Lung microvascular endothelial cell (primary cell): Measurements from ENCODE around the gene BMP8B. TPM values are rescaled to one million over a fixed set of nuclear protein-coding genes. Genes with fewer than 3 reads are reported as not detected.
"Not testable (repeated sequence)": the region's sequence is repeated elsewhere in the genome, so short reads cannot be mapped to it uniquely, and the experiment has no call there.

Experiments
- DNase-seq, 2 donors: peaks; one replicate each; pipeline versions ENCODE4 v3.0.0 to v3.0.0-alpha.2; 2010; ENCODE audit warnings: low read depth in 2 of 2
- total RNA-seq: library from RNA; depleted of rRNA; stranded (reverse); fragments of >200 nt; gene quantifications from 2 replicates; pipeline ENCODE4 v1.2.1, GENCODE V29; 2014

The BMP8B gene, protein sequence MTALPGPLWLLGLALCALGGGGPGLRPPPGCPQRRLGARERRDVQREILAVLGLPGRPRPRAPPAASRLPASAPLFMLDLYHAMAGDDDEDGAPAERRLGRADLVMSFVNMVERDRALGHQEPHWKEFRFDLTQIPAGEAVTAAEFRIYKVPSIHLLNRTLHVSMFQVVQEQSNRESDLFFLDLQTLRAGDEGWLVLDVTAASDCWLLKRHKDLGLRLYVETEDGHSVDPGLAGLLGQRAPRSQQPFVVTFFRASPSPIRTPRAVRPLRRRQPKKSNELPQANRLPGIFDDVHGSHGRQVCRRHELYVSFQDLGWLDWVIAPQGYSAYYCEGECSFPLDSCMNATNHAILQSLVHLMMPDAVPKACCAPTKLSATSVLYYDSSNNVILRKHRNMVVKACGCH
- total RNA-seq: under 0.01 and 0.20 TPM in 2 replicates

DNA sequence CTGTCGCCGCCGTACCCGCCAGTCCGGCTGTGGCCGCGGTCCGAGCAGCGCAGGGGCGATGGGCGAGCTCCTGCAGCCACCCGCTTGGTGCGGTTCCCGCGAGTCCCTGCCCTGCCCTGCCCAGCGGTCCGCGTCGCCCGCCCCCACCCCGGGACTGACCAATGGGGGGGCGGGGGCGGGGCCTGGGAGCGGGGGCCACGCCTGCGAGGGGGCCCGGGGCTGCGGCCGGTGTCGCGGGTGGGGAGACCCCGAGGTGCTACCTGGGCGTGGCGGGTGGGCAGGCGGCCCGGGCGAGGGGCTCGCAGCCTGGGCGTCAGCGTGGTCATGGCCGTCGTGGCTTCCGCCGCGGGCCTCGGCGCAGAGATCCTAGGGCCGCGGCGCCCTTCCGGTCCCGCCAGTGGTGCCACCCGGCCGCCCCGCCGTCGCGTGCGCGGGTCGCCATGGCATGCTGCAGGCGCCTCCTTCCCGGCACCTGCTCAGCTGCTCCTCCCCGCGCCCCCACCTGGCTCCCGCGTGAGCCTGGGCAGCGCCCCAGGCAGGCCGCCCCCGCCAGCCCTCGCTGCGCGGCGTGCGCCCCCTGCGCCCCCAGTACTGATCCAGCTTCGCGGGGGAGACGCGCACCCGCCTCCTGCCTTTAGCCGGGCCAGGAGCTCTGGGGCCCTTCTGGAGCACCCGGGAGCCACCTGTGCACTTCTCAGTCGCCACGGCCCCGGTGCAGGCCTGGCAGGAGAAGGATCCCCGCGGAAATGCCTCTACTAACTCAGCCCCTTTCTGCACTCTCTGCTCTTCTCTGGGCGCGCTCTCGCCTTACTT, at the start of gene BMP8B:
Gene BMP8B, minus strand, starts transcription at position 108 of the 813 bp plus-strand sequence. CDS start 380 bp downstream, outside the sequence.
- DNase-seq: peak; percentile 15 to 41

DNA sequence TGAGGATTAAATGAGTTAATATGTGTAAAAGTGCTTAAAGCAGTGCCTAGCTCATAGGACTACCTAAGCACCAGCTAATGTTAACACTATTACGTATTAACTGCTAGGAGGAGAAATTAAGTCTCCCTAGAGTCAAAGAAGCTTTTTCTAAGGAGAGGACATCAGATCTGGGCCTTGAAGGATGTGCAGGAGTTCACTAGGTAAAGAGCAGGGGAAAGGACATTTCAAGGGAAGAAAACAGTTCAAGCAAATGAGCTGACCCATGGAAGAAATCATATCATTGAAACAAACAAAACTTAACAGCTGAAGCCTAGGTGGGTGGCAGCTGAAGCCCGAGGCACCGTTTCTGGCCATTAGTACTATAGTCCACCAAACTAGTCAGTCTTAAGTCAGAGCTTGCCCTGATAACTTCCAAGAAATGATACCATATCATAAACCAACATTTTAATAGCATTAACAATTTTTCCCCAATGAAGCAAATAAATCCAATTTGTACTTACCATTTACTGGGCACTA, 48.0 kb upstream of the BMP8B start:
- no peak for DNase-seq

DNA sequence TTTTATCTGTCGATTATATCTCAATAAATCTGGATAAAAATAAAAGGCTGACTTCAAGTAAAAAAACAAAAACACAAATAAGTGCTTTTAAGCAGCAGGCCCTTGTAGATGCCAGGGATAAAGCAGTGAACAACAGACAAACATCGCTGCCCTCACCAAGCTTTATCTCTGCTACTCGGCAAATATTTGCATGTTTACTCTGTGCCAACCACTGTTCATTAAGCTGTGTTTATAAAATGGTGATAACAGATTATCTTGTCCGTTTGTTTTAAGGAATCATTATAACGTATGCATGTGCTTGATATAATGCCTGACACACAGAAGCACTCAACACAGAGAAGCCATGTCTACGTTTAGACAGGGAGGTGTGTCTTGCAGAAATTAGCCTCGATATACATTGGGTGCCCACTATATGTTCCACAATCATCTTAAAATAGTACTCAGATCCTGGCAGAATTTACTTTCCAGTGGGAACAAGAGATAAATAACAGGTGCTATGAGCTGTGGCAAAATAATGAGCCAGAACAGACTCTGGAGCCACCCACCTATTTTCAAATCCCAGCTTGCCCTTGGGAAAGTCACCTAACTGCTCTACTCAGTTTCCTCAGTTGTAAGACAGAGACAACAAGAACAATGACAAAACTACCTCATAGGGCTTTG, 47.4 kb upstream of the BMP8B start:
- no peak for DNase-seq

DNA sequence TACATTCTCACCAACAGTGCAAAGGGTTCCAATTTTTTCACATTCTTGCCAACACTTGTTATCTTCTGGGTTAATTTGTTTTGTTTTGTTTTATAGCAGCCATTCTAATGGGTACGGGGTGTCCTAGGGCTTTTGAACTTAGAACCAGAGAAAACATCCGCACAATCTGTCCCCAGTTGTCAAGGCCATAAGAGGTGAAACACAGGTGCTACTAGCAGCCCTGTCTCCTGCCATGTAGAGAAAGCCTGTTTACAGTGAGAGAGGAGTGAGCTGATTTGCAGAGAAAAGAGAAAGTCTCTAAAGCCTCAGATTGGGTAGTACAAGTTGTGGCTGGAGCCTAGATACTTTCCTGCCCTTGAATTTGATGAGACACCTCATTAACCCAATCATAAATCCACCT, 46.4 kb upstream of the BMP8B start:
- no peak for DNase-seq

DNA sequence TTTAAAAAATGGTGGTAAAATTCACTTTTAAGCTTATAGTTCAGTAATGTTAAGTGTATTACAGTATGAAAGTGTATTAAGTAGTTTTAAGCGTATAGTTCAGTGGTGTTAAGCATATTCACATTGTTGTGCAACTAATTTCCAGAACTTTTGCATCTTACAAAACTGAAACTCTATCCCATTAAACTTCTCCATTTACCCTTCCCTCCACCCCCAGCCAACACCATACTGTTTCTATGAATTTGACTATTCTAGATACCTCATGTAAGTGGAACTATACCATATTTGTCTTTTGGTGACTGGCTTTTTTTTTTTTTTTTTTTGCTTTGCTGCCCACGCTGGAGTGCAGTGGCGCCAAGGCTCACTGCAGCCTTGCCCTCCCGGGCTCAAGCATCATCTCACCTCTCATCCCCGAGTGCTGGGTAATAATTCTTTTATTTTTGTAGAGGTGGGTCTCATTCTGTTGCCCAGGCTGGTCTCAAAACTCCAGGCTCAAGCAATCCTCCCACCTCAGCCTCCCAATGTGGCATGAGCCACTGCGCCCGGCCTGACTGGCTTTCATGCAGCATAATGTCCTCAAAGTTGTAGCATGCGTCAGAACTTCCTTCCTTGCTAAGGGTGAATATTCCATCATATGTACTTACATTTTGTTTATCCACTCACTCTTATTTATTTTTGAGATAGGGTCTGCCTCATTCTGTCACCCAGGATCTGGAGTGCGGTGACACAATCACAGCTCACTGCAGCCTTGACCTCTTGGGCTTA, 45.1 kb upstream of the BMP8B start:
- DNase-seq: no peak

DNA sequence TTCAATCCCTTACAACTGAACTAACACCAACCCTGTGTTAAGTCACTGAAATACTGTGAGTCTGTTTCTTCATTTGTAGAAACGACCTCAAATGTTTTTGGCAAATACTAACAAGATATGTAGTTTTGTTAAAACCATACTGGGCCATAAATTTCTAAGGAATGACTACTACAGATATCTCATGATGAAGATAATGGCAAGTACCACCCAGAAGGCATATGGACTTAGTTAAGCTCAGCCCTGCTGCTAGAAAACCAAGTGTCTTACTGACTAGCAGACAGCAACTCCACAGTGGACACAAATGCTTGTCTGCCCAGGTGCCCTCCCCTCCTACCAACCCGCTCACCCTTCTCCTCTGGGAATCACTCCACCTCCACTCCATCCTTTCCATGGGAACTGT, 44.5 kb upstream of the BMP8B start:
- no peak for DNase-seq

DNA sequence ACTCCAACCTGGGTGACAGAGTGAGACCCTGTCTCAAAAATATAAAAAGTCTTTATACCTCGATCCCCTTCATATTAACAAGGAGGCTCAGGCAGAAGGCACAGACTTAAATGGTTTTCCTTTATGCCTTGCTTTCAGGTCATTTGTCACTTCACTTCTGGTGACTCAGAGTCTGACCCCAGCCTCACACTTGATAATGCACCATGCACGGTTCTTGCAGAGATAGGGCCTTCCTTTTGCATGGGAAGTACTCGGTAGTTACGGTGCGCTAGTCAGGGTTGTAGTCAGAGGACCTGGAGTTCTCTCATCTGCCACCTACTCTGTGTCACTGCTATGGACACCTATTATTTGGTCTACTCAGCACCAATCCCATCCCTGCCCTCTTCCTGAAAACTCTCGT, 43.6 kb upstream of the BMP8B start:
- DNase-seq: no peak

DNA sequence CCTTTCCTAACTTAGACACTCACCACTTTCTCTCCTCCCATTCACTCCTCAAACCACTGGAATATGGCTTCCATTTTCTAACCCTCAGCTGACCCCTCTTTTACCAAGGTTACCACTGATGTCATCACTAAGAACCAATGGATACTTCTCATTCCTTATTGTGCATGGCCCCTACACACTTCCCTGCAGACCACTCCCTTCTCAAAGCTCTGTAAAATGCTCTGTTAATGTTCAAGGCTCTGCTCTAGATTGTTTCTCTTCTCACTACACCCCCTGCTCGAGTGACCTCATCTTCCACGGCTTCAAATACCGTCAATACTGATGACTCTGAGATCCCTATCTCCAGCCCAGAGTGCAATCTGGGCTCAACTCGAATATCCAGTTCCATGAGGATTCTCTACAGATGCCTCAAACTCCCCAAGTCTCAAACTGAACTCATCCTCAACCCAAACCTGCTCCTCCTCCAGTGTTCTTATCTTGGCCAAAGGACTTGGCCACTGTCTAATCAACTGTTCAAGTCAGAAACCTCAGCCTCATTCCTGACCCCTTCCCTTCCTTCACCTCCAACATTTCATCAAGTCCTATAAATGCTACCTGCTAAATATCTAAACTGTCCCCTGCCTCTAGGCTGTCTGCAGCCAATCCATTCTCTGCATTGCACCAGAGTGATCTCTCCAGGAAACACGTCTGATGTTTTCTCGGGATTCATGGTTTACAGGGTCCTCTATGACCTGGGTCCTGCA, 41.3 kb upstream of the BMP8B start:
- no peak for DNase-seq

DNA sequence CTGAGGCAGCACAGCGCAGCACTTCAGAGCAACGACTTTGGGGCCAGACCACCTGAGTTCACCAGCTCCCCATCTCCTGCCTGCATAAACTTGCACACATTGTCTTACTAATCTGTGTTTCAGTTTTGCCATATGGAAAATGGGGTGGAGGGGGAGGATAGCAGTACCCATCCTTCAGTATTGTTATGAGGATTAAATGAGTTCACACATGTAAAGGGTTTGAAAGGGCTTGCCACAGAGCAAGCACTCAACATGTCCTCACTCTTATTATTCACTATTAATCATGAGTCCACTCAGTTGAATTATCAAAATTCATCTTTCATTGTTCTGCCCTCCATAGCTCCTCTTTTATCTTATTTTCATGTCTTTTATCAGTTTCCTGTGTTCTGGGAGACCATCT, 40.1 kb upstream of the BMP8B start:
- DNase-seq: no peak

DNA sequence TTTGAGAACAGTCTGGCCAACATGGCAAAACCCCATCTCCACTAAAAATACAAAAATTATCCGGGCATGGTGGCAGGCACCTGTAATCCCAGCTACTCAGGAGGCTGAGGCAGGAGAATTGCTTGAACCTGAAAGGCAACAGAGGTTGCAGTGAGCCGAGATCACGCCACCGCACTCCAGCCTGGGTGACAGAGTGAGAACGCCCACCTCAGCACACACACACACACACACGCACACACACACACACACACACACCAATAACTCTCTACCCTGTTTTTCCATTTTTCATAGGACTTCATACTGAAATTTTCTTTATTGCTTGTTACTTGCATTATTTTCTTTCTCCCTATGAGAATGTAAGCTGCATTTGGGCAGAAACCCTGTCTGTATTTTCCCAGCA, 39.6 kb upstream of the BMP8B start:
- DNase-seq: not testable (repeated sequence)

DNA sequence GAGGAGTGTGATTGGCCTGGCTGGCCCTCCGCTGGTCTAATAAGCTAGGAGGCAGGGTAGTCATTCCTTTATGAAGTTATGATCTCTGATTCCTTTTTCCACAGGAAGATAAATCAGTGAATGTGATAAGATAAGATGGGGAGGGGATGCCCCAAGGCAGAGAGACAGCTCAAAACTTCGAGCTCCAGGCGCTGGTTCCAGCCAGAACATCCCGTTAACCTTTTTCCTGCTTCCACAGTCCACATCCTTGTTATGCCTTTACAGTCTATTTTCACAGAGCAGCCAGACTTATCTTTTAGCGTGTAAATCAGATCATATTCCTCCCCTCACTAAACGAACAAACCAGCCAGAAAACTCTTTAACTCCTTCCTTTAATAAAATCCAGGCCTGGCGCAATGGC, 38.5 kb upstream of the BMP8B start:
- no peak for DNase-seq

DNA sequence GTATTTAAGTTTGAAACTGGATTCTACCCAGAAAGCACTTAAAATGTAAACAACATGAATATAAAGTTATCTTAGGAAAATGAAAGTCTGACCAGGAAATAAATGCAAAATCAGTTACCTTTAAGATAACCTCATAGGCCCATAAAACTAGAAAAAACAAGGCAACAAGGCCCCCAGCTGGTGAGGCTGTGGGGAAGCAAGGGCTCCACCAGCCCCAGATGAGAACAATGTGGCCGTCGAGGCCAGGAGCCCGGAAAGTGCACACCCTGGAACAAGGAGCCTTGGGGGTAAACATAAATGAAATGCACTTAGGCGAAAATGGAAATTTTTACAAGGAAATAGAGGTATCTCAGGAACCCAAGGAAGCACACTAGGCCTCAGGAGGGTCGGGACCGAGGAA, 37.9 kb upstream of the BMP8B start:
- DNase-seq: no peak

DNA sequence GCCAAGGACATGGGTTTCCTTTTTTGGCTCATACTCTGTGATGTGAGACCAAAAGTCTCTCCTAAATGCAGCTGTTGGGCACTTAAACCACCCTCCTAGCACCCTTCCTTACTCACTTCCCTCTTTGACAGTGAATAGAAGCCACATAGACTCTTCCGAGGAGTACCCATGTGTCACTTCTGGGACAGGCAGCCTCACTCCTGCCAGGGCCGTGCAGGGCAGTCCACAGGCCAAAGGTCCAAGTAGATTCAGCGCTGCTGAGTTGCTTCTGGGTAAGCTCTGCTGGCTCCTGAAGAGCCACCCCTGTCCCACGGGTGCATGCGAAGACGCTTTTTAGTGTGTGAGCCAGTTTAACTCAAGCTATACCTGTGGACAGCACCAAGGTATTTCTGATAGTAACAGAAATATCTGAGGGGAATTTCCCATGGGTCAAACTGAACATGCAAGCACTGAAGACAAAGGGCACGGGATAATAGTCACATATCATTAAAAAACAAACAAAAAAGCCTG, 36.8 kb upstream of the BMP8B start:
- DNase-seq: no peak

DNA sequence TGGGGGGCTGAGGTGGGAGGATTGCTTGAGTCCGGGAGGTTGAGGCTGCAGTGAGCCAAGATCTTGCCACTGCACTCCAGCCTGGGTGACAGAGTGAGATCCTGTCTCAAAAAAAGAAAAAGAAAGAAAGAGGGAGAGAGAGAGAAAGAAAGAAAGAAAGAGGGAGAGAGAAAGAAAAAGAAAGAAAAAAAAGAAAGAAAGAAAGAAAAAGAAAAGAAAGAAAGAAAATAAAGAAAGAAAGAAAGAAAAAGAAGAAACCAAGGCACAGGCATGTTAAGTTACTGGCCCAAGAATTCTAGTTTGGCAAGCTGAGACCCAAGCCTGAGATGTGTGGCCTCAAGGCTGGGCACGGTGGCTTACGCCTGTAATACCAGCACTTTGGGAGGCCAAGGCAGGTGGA, 34.8 kb upstream of the BMP8B start:
- not testable (repeated sequence) for DNase-seq

DNA sequence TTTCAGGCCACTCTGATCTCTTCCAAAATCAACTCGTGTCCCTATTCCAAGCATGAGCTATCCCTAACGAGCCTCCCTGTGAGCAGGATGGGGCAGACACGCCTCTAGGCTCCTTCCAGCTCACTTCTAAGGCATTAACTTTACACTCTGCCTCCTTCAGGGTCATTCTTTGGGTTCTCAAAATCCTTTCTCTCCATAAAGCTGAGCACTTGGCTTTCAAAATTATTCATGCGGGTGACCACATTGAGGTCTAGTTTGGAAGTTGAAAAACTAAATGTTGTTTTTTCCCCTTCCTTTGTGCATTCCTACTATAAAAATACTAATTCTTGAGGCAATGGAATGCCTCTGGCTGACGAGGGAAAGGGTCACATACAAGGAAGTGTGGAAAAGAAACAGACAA, 33.5 kb upstream of the BMP8B start:
- DNase-seq: no peak

DNA sequence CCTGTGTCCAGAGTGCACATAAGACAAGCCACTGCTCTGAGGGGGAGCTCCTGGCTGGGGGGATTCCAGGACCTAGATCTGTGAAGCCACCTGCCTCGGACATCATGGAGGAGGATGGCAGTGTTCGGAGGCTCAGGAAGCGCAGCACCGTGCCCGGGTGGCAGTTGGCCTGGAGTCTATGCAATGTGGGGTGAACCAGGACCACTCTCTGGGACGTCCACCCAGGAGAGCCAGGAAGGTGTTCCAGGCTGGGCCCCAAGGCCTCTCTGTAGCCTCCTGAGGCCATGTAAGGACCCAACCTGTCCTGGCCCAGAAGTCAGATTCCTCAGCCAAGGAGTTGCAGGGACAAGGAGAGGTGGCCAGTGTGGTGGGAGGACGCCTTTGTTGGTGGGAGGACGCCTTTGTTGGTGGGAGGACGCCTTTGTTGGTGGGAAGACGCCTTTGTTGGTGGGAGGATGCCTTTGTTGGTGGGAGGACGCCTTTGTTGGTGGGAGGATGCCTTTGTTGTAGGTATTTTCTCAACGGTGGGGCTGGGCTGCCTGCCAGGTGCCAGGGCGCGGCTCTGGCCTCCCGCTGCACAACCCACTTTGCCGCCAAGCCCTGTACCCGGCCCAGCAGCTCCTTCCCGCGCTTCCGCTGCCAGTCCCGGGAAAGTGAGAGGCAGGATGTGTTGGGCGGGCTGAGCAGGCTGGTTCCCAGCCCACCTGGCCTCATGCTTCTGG, 30.6 kb upstream of the BMP8B start:
- no peak for DNase-seq

DNA sequence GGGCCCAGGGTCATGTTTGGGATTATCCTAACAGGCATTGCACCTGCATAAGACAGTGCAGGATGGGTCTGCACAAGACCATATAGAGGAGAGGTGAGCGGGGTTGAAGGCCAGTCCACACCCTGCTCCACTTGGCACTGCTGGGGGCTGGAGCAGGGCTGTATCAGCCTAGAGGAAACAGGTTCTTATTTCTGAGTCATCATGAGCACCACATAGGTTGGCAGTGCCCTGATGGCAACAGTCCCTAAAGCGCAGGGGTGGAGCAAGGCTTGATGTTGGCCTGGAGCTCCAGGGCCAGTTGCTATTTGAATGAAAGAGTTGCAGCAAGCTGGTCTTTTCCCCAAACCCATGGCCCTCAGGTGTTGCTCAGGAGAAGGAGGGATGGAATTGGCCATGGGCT, 29.8 kb upstream of the BMP8B start:
- no peak for DNase-seq

DNA sequence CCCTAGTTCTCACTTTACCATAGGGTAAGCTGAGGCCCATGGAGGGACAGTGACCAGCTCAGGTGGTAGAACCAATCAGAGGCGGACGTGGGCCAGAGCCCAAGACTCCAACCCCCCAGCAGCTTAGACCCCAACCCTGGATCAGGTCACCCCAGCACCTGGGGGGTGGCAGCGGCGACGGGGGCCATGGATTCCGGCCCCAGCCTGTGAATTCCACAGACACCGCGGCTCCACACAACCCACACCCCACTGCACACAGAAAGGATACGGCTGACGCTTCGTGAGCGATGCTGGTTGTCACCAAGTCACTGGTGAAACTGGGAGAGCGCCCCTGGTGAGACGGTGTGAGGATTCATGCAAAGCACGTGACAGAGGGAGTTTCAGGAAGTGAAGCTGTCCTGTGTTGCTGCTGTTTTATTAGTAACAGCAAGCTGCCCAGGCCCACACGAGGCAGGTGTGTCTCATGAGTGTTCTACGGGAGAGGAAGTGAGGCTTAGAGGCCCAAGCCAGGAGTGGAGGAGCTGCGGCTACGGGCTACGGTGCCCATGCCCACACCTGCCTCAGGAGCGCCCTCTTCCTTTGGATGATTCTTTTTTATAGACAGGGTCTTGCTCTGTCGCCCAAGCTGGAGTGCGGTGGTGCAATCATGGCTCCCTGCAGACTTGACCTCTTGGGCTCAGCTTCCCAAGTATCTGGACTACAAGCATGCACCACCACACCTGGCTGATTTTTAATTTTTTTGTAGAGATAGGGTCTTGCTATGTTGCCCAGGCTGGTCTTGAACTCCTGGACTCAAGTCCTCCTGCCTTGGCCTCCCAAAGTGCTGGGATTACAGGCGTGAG, 28.6 kb upstream of the BMP8B start:
- peak in 1 of 2 donors; percentile 21 for DNase-seq
